Measurements from ENCODE around the gene CHD5. TPM values are rescaled to one million over a fixed set of nuclear protein-coding genes. Genes with fewer than 3 reads are reported as not detected.

The CHD5 gene
- total and polyA plus RNA-seq, 2 of the 4 experiments (the other 2 are of a cell fraction), result under 0.01 to 0.09 TPM

- Histone ChIP-seq H3K9me3 (ENCODE audit: control insufficient read depth, insufficient read depth, low read length) (no peaks in the 10 kb centered on the region), H3K18ac (ENCODE audit: low read depth, low read length) (no peak overlapping the region), H3K56ac (ENCODE audit: extremely low read depth, insufficient read depth, low read length) (no peak overlapping the region), H3K14ac (replicated peaks; ENCODE audit: low read depth, low read length) (no peak overlapping the region), H3K4ac (ENCODE audit: low read depth, low read length) (no peak overlapping the region), H4K8ac (ENCODE audit: low read depth in 2 of 2, low read length in 2 of 2) (no peak overlapping the region), H2AK9ac (replicated peaks; ENCODE audit: low read depth, low read length, poor library complexity) (no peak overlapping the region), H3K4me2 (ENCODE audit: low read depth, low read length) (no peak overlapping the region), H3K79me1 (ENCODE audit: low read depth in 1 of 2, low read length in 2 of 2) (no peaks in the 10 kb centered on the region), H4K91ac (ENCODE audit: insufficient read depth, low read depth, low read length) (no peak overlapping the region), H3K4me1 (ENCODE audit: control insufficient read depth, insufficient read depth, low read length) (no peaks in the 10 kb centered on the region), H2AK5ac (ENCODE audit: low read depth, low read length) (no peak overlapping the region), H3K9me1 (ENCODE audit: insufficient read depth, low read length) (no peaks in the 10 kb centered on the region), H2BK15ac (ENCODE audit: low read depth, low read length) (no peak overlapping the region), H2BK5ac (ENCODE audit: low read depth, low read length, poor library complexity, severe bottlenecking) (no peak overlapping the region), H2BK120ac (ENCODE audit: low read depth, low read length) (no peak overlapping the region), H2AFZ (replicated peaks; ENCODE audit: low read length, poor library complexity) (no peak overlapping the region), H3K27me3 (ENCODE audit: control insufficient read depth, insufficient read depth, low read length) (peaks cover 2% of the 10 kb centered on the region; the same call in 1 of the 2 replicates), H4K20me1 (ENCODE audit: insufficient read depth, low read length) (no peaks in the 10 kb centered on the region), H3K23ac (ENCODE audit: low read depth, low read length) (no peak overlapping the region), H4K5ac (ENCODE audit: low read depth, low read length) (no peak overlapping the region), H3K9ac (ENCODE audit: low read depth, low read length) (no peak overlapping the region), H3K27ac (ENCODE audit: insufficient read depth, low read length) (no peak overlapping the region), H2BK20ac (ENCODE audit: low read depth, low read length) (no peak overlapping the region), H3K4me3 (ENCODE audit: insufficient read depth, low read depth, low read length) (no peak overlapping the region), H3K36me3 (ENCODE audit: control insufficient read depth, insufficient read depth, low read length) (no peaks in the 10 kb centered on the region)
- no TSS peak for BruUV-seq (replicated peaks)
- CTCF ChIA-PET, result no interaction called here
- dilution Hi-C loops (cut with HindIII; ENCODE audit: low sequenced_read_pairs, unreplicated experiment) (no loop called here), in situ Hi-C loops (cut with MboI; ENCODE audit: low sequenced_read_pairs) (no loop called here), intact Hi-C loops (cut with micrococcal nuclease) (no loop called here)
- TF ChIP-seq BHLHE40 (IDR thresholded peaks at IDR 0.05; ENCODE audit: low read depth, low read length) (no peak), POLR2A (IDR thresholded peaks at IDR 0.05; ENCODE audit: low read depth, low read length) (no peak), ELK1 (IDR thresholded peaks at IDR 0.05; ENCODE audit: borderline replicate concordance, low read depth, low read length) (no peak)
- ATAC-seq (ENCODE audit: low read depth) (no peak), DNase-seq (no peak)
- 70% methylated on average over 10 of the region's 21 CpGs; no CpG with 5 or more reads in 1 of the 2 experiments for WGBS, 2 experiments (ENCODE audit: extremely low coverage in 2 of 2, insufficient read length in 1 of 2)
- POLR2A ChIA-PET (ENCODE audit: unreplicated experiment), result no interaction called here
Measured at GRCh38 chr1:6124746-6125365, 55.3 kb downstream of the CHD5 start.

Measured in IMR-90 (cell line).